Activated T-cell treated with anti-CD3 and anti-CD28 coated beads, Interleukin-2, amount 50 U/mL, for 4 hours (primary cell): ENCODE results near the gene SLC25A1. TPM values are rescaled to one million over a fixed set of nuclear protein-coding genes. Genes with fewer than 3 reads are reported as not detected.

Experiments
- ATAC-seq, 2 donors: fragments of 200-7000 bp; cut with Tn5 transposase; one replicate each; pipeline ENCODE4 v1.10.0; 2021
- DNase-seq: peaks from one replicate; pipeline ENCODE4 v3.0.0-alpha.2; 2020
- H3K27me3 Mint-ChIP-seq: one replicate; pipeline ENCODE4 v1.8.0; 2021; ENCODE audit warnings: low read depth, mixed read lengths
- H3K36me3 Mint-ChIP-seq: one replicate; pipeline ENCODE4 v1.8.0; 2022; ENCODE audit warnings: mixed read lengths; ENCODE audit not compliant: insufficient read depth
- H3K4me1 Mint-ChIP-seq: one replicate; pipeline ENCODE4 v1.8.0; 2021; ENCODE audit warnings: low read depth, mixed read lengths
- H3K4me3 Mint-ChIP-seq: one replicate; pipeline ENCODE4 v1.8.0; 2021; ENCODE audit warnings: mild to moderate bottlenecking, moderate library complexity, mixed read lengths
- H3K9me3 Mint-ChIP-seq: one replicate; pipeline ENCODE4 v1.8.0; 2021; ENCODE audit warnings: mixed read lengths
- total RNA-seq, 3 donors: library from RNA; stranded (reverse); gene quantifications; one replicate each; pipeline ENCODE4 v1.2.1, GENCODE V29; 2021

Gene SLC25A1
- total RNA-seq = 10 to 100 TPM; 31.7 to 36.6 (median 34.1) TPM

DNA sequence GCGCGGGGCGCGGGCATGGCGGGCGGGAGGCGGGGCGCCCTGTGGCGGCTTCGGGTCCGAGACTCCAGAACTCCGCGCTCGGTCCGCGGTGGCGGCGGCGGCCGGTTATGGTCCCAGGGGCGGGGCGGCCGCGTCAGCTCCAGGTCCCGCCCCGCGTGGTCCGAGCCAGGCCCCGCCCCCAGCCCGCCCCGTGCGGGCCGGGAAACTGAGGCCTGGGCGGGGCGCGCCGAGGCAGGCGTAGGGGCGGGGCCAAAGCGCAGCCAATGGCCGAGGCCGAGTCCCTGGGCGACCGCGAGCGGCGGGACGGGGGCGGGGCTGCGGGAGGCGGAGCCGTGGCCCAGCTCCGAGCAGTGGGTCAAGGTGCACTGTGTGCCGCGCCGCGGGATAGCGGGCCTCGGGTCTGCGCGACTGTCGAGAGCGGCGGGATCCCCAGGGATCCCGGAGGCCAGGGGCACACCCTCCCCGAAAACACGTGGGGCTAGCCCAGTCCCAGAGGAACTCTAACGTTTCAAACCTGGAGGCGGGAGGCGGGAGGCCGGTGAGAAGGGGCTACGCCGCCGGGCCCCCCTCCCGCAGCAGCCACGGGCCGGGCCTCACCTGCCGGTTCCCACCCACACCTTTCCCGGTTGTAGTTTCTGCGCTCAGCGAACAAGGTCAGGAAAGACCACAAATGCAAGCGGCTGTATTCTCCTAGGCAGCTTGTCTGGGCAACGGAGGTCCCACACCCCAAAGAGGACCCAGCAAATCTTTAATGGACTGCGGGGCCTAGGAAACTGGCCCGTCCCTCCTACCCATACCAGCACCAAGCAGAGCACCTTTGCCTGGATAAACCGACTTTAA lies at the start of gene SLC25A1:
SLC25A1 (minus strand) TSS at position 80 of the 840 bp plus-strand sequence; CDS start at position 17, 63 bp downstream.
- ATAC-seq (peak; percentile 85 to 86), DNase-seq (peak; percentile 81)
- Mint-ChIP-seq H3K4me1 (peaks cover 24% of the 10 kb centered on the region), H3K9me3 (no peaks in the 10 kb centered on the region), H3K4me3 (peak within 1 kb of the TSS; percentile 82), H3K36me3 (no peaks in the 10 kb centered on the region), H3K27me3 (no peaks in the 10 kb centered on the region)

- Mint-ChIP-seq H3K9me3 (no peaks in the 10 kb centered on the region), H3K27me3 (peaks cover 4% of the 10 kb centered on the region), H3K4me3 (no peak overlapping the region), H3K36me3 (no peaks in the 10 kb centered on the region), H3K4me1 (no peaks in the 10 kb centered on the region)
- ATAC-seq = no peak
- no peak for DNase-seq
Measured at GRCh38 chr22:19228179-19228578, 49.6 kb upstream of the SLC25A1 start.

DNA sequence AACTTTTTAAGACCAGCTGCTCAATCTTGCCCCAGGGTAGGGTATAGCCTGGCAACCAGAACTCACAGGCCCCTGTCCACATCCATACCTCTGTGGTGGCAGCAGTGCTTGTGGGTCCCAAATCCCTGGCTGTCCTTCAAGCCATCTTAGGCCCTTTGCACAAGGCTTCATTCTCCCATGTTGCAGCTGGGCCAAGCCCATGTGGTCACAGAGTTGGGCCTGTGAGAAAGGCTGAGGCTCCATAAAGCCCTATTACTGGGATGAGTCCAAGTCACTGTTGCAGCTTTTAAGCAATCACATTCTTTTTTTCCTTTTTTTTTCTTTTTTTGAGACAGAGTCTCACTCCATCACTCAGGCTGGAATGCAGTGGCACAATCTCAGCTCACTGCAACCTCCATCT lies 47.9 kb upstream of the SLC25A1 start:
- no peak overlapping the region for H3K4me3 Mint-ChIP-seq

DNA sequence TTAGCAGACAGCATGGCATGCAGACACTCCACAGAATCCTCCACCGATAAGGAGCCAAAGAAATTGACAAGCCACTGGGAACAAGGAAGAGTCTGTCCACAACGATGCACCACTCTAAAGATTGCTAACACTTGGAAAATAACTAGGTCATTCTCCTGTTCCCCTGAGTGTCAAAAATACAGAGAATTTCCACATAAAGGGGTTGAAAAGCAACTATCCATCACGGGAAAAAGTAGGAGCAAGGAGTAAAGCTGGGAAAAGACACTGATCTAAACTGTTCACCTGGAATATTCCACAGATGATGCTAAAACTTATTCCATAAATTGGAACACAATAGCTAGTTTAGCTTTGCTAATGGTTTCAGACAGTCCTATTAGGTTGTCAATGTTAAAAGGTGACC lies 47.0 kb upstream of the SLC25A1 start:
- ATAC-seq = no peak
- H3K9me3 Mint-ChIP-seq = no peaks in the 10 kb centered on the region
- no peak overlapping the region for H3K4me3 Mint-ChIP-seq
- H3K27me3 Mint-ChIP-seq = no peaks in the 10 kb centered on the region
- DNase-seq = no peak
- no peaks in the 10 kb centered on the region for H3K4me1 Mint-ChIP-seq
- no peaks in the 10 kb centered on the region for H3K36me3 Mint-ChIP-seq

More for the DNA sequence above, 47.9 kb upstream of the SLC25A1 start:
- H3K9me3 Mint-ChIP-seq = no peaks in the 10 kb centered on the region
- no peaks in the 10 kb centered on the region for H3K4me1 Mint-ChIP-seq
- DNase-seq = no peak
- no peaks in the 10 kb centered on the region for H3K36me3 Mint-ChIP-seq
- no peaks in the 10 kb centered on the region for H3K27me3 Mint-ChIP-seq
- no peak for ATAC-seq

DNA sequence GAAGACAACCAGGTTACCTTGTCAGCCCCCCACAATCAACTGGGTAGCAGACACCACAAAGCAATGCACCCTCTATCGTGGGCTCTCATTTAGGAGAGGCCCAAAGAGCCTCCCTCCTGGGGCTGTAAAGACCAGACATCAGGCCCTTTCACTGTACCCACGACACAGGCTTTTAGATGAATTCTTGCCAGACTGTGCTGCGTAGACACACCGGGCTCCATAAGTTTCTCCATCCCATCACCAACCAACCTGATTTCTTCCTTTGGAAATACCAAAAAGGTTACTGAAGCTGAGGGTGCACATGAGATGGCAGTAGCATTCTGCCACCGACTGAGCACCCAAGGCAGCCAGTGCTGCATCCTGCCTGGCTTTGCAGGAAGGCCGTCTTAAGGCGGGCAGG lies 46.4 kb upstream of the SLC25A1 start:
- Mint-ChIP-seq H3K4me1 (no peaks in the 10 kb centered on the region), H3K4me3 (no peak overlapping the region), H3K36me3 (no peaks in the 10 kb centered on the region), H3K9me3 (no peaks in the 10 kb centered on the region), H3K27me3 (no peaks in the 10 kb centered on the region)
- ATAC-seq (no peak), DNase-seq (no peak)

DNA sequence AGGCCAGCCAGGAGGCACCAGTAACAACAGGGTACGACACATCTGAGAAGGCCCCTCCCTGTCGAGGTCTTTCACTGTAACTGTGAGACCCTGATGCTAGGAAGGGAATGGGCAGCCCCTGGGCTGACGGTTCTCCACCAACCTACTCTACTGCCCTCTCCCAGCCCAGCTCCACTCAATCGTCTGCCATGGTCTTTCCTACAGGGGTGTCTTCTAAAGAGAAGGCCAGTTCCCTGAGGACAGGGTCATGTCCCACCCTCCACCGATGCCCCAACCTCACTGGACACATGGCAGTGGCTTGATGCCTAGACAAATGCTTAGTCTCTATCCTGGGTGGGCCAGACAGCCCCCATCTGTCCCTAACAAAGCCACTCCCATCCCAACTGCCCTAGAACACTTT lies 46.0 kb upstream of the SLC25A1 start:
- no peak for DNase-seq

DNA sequence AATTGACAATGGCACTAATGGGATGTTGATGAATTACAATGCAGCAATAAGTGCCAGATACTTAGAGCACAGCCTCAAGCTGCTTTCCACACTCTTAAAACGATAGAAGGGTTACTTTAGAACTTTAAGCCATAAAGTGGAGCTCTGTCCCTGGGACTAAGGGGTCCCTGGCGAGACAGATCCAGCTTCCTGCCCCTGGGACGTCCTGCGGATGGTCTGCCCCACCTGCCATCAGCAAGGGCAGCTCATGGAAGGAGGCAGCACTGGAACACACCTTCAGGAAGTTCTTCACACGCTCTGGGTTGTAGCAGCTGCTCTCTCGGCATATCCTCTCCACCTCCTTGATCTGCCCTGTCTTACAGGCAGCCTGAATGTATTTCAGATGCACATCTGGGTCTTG lies 45.1 kb upstream of the SLC25A1 start:
- Mint-ChIP-seq H3K9me3 (no peaks in the 10 kb centered on the region), H3K36me3 (no peaks in the 10 kb centered on the region), H3K4me1 (no peaks in the 10 kb centered on the region), H3K4me3 (no peak overlapping the region), H3K27me3 (no peaks in the 10 kb centered on the region)
- DNase-seq (no peak), ATAC-seq (no peak)

More for the DNA sequence above, 46.0 kb upstream of the SLC25A1 start:
- H3K4me1 Mint-ChIP-seq = no peaks in the 10 kb centered on the region
- no peaks in the 10 kb centered on the region for H3K36me3 Mint-ChIP-seq
- no peak for ATAC-seq
- no peaks in the 10 kb centered on the region for H3K27me3 Mint-ChIP-seq
- H3K4me3 Mint-ChIP-seq = no peak overlapping the region
- no peaks in the 10 kb centered on the region for H3K9me3 Mint-ChIP-seq

GRCh38 chr22:19223110-19223509 lies 44.6 kb upstream of the SLC25A1 start:
- DNase-seq = no peak
- ATAC-seq = no peak
- Mint-ChIP-seq H3K27me3 (no peaks in the 10 kb centered on the region), H3K4me1 (peaks cover under 1% of the 10 kb centered on the region), H3K36me3 (no peaks in the 10 kb centered on the region), H3K4me3 (no peak overlapping the region), H3K9me3 (no peaks in the 10 kb centered on the region)

DNA sequence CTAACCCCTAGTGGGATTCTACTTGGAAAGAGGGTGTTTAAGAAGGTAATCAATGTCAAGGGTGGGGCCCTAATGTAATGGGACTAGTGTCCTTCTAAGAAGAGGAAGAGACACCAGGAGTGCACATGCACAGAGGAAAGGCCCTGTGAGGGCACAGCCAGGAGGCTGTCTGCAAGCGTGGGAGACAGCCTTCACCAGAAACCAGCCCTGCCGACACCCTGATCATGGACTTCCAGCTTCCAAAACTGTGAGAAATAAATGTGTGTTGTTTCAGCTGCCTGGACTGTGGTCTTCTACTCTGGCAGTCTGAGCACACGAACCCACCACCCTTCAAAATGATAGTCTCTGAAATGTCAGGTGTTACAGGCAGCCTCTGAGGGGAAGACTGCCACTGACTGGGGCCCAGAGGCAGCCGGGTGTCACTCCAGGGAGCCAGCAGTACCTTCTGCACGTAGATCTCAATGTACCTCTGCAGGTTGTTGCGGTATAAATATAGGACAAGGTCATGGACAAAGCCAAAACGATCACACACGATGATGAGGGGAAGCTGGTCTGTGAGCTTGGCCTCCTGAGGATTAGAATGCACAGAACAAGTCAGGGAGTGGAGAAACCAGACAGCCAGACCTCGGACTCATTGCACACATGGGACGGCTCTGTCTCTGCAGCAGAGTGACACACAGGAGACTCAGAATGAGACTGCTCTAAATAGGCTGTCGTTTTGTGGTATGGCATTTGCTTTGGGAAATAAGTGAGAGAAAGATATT lies 43.9 kb upstream of the SLC25A1 start:
- no peak for ATAC-seq
- Mint-ChIP-seq H3K36me3 (no peaks in the 10 kb centered on the region), H3K27me3 (no peaks in the 10 kb centered on the region), H3K4me1 (peaks cover 3% of the 10 kb centered on the region), H3K4me3 (no peak overlapping the region), H3K9me3 (no peaks in the 10 kb centered on the region)
- DNase-seq = no peak

- no peak for ATAC-seq
- no peak for DNase-seq
- Mint-ChIP-seq H3K9me3 (no peaks in the 10 kb centered on the region), H3K36me3 (no peaks in the 10 kb centered on the region), H3K27me3 (no peaks in the 10 kb centered on the region), H3K4me3 (no peak overlapping the region), H3K4me1 (peaks cover 3% of the 10 kb centered on the region)
Measured at GRCh38 chr22:19220867-19221266, 42.3 kb upstream of the SLC25A1 start.

DNA sequence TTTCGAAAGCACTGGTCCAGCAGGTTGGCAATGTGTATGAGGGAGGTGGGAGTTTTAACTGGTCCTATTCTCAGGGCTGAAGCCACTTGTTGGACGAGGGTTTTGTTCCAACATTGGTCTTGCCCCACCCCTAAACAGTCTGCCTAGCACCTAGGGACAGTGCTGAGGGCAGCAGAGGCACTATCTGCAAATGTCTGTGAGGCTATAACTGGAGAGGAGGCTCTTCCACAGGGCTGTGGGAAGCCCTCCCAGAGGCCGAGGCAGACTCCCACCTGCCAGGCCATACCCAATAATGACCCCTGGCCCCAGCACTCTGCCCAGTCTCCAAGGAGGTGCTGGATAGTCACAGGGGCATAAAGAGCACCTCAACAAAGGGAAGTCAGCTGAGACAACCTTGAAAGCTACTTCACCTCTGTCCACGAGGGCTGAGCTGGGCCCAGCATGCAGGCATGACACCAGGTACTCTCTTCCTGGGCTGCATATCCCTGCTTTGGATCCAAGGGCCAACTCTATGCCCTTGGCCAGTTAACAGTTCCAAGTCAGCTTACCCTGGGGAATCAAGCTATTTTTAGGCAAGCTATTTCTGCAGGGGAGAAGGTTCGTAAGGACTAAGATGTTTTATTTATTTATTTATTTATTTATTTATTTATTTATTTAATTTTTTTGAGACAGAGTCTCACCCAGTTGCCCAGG lies 40.2 kb upstream of the SLC25A1 start:
- H3K27me3 Mint-ChIP-seq = no peaks in the 10 kb centered on the region
- no peaks in the 10 kb centered on the region for H3K36me3 Mint-ChIP-seq
- H3K4me3 Mint-ChIP-seq = no peak overlapping the region
- DNase-seq = no peak
- no peaks in the 10 kb centered on the region for H3K9me3 Mint-ChIP-seq
- peaks cover 3% of the 10 kb centered on the region for H3K4me1 Mint-ChIP-seq
- ATAC-seq = no peak

- no peaks in the 10 kb centered on the region for H3K9me3 Mint-ChIP-seq
- DNase-seq (no peak), ATAC-seq (no peak)
- H3K4me1 Mint-ChIP-seq = peaks cover 3% of the 10 kb centered on the region
- H3K4me3 Mint-ChIP-seq = no peak overlapping the region
- H3K27me3 Mint-ChIP-seq = no peaks in the 10 kb centered on the region
- H3K36me3 Mint-ChIP-seq = no peaks in the 10 kb centered on the region
Measured at GRCh38 chr22:19216579-19216978, 38.0 kb upstream of the SLC25A1 start.

DNA sequence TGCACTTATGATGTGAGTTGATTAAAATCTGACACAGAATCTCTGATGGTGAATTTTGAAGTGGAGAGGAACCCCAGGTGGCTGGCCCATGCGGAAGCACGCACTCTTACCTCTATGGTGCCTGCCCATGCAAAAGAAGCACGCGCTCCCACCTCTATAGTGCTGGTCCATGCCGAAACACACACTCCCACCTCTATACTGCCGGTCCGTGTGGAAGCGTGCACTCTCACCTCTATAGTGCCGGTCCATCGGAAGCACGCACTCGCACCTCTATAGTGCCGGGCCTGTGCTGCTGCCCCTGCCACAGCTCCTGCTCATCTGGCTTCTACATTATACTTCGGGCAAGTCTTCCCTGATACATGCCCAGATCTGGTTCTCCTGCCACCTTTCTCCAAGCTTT lies 36.8 kb upstream of the SLC25A1 start:
- no peaks in the 10 kb centered on the region for H3K36me3 Mint-ChIP-seq
- no peak overlapping the region for H3K4me3 Mint-ChIP-seq
- DNase-seq = no peak
- peaks cover 4% of the 10 kb centered on the region for H3K27me3 Mint-ChIP-seq
- H3K4me1 Mint-ChIP-seq = peaks cover 3% of the 10 kb centered on the region
- ATAC-seq = no peak
- no peaks in the 10 kb centered on the region for H3K9me3 Mint-ChIP-seq

DNA sequence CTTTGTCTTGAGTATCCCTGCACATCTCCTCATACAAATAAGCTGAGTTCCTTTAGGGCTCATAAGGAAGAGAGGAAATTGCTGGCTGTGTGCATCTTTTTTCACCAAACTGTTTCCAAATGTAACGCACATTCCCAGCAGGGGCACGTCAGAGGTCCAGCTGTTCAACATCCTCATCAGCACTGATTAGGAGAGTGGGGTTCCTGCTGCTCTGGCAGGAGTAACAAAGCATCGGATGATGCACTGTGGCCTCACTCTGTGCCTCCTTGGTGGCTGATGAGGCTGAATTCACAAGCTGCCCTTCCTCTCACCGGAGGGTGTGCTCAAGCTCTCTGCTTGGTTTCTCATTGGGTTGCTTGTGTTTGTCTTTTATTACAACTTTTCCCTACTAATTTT lies 35.5 kb upstream of the SLC25A1 start:
- DNase-seq = no peak
- no peak overlapping the region for H3K4me3 Mint-ChIP-seq
- no peaks in the 10 kb centered on the region for H3K9me3 Mint-ChIP-seq
- no peak for ATAC-seq
- no peaks in the 10 kb centered on the region for H3K36me3 Mint-ChIP-seq
- H3K27me3 Mint-ChIP-seq = peaks cover 13% of the 10 kb centered on the region
- H3K4me1 Mint-ChIP-seq = peaks cover 3% of the 10 kb centered on the region
